ENCODE measurements around the gene SLC35G6. TPM values are rescaled to one million over a fixed set of nuclear protein-coding genes. Genes with fewer than 3 reads are reported as not detected.
"Not testable (repeated sequence)": the region's sequence is repeated elsewhere in the genome, so short reads cannot be mapped to it uniquely, and the experiment has no call there.

Gene SLC35G6
- total RNA-seq, 4 donors from 2014 or later = not detected

DNA sequence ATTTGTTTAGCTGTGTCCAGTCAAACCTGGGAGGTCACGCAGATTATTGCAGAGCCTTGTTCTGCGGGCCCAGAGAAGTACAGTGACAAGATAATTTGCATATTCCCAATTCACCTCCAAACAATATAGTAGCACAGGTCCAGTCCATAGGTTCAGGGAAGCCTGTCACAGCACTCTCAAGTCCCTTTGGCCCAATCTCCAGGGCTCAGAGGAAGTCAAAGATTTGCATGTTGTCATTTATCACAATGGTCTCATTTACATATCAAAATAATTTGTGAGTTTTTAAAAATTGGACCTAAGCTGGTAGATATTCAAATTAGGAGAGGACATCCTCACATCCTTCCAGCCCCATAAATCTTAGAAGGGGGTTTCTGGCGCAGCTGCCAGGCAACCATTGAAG is 13.7 kb upstream of the SLC35G6 start:
- ATAC-seq (ENCODE audit: low FRiP score) = no peak
- TF ChIP-seq, protein P1, sequence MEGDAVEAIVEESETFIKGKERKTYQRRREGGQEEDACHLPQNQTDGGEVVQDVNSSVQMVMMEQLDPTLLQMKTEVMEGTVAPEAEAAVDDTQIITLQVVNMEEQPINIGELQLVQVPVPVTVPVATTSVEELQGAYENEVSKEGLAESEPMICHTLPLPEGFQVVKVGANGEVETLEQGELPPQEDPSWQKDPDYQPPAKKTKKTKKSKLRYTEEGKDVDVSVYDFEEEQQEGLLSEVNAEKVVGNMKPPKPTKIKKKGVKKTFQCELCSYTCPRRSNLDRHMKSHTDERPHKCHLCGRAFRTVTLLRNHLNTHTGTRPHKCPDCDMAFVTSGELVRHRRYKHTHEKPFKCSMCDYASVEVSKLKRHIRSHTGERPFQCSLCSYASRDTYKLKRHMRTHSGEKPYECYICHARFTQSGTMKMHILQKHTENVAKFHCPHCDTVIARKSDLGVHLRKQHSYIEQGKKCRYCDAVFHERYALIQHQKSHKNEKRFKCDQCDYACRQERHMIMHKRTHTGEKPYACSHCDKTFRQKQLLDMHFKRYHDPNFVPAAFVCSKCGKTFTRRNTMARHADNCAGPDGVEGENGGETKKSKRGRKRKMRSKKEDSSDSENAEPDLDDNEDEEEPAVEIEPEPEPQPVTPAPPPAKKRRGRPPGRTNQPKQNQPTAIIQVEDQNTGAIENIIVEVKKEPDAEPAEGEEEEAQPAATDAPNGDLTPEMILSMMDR (IDR thresholded peaks at IDR 0.05) = no peak
- no peak for DNase-seq (ENCODE audit: low spot score)

DNA sequence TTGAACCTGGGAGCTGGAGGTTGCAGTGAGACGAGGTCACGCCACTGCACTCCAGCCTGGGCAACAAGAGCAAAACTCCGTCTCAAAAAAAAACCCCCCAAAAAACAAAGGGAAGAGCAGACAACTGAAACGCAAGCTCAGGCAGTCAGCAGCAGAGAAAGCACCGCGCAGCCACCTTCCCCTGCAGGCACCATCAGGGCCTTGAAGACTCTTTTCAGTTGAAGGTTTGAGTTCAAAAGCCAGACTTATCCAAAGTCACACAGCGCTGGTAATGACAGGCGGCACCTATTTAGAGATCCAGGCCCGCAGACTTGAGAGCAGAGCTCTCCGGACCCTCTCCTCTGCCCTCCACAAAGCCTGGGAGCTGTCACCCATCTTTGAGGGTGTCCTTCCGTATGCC is 13.0 kb upstream of the SLC35G6 start:
- DNase-seq (ENCODE audit: low spot score) (no peak), ATAC-seq (ENCODE audit: low FRiP score) (no peak)
- TF ChIP-seq, protein P1 (IDR thresholded peaks at IDR 0.05) = no peak

DNA sequence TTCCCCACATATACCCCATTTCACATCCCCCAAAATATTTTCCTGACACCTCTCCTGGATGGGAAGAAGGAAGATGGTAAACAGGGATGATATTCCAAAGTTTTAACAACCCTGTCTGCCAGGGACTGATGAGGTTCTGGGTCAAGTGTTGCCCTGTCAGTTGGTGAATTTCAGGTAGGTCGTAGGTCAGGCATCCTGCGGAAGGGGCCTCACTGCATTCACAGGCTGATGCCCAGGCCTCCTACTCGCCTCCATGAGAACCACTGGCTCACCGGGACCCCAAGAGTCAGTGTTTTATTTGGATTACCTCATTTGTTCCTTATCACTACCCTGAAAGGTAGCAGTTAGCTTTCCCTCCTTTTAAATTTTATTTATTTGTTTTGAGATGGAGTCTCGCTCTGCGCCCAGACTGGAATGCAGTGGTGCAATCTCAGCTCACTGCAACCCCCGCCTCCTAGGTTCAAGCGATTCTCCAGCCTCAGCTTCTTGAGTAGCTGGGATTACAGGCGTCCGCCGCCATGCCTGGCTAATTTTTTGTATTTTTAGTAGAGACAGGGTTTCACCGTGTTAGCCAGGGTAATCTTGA is 12.3 kb upstream of the SLC35G6 start:
- DNase-seq (ENCODE audit: low spot score) (no peak), ATAC-seq (ENCODE audit: low FRiP score) (no peak)
- TF ChIP-seq, protein P1 (IDR thresholded peaks at IDR 0.05) = no peak

DNA sequence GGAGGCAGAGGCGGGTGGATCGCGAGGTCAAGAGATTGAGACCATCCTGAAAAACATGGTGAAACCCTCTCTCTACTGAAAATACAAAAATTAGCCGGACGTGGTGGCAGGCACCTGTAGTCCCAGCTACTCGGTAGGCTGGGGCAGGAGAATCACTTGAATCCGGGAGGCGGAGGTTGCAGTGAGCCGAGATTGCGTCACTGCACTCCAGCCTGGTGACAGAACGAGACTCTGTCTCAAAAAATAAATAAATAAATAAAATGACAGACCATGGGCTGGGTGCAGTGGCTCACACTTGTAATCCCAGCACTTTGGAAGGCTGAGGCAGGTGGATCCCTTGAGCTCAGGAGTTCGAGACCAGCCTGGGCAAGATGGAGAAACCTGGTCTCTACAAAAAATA is 11.4 kb upstream of the SLC35G6 start:
- DNase-seq (ENCODE audit: low spot score); ATAC-seq (ENCODE audit: low FRiP score): not testable (repeated sequence)

DNA sequence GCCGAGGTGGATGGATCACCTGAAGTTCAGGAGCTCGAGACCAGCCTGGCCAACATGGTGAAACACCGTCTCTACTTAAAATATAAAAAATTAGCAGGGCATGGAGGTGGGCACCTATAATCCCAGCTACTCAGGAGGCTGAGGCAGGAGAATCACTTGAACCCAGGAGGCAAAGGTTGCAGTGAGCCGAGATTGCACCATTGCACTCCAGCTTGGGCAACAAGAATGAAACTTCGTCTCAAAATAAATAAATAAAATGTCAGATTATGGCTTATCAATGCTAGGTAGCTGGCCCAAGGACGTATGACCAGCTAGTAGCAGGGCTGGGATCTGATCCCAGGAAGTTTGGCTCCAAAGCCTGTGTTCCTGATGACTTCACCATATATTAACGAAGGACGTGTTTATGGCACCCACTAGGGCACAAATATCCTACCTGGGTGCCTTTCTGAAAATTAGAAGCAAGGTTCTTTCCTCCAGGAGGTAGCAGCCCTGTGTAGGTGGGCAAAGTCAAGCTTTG is 10.7 kb upstream of the SLC35G6 start:
- not testable (repeated sequence) for ATAC-seq (ENCODE audit: low FRiP score)

DNA sequence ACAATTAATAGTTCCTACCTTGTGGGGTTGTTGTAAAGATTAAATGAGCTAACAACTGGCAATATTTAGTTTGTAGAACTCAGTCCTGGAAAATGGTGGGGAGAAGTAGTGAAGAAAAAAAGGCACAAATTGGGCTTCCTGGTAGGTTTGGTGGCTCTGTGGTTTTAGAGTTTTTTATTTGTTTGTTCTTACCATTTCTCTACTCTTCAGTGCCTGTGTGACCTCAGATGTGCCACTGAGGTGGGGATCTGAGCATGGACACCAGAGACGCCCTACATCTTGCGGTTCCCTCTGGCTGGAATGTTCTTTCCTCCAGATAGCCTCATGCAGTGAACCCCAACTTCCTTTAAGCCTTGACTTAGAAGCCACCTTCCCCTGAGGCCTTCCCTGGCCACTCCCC is 9.5 kb upstream of the SLC35G6 start:
- TF ChIP-seq, protein P1 (IDR thresholded peaks at IDR 0.05) = no peak
- no peak for ATAC-seq (ENCODE audit: low FRiP score)
- no peak for DNase-seq (ENCODE audit: low spot score)

More for the DNA sequence above, 10.7 kb upstream of the SLC35G6 start:
- not testable (repeated sequence) for DNase-seq (ENCODE audit: low spot score)

DNA sequence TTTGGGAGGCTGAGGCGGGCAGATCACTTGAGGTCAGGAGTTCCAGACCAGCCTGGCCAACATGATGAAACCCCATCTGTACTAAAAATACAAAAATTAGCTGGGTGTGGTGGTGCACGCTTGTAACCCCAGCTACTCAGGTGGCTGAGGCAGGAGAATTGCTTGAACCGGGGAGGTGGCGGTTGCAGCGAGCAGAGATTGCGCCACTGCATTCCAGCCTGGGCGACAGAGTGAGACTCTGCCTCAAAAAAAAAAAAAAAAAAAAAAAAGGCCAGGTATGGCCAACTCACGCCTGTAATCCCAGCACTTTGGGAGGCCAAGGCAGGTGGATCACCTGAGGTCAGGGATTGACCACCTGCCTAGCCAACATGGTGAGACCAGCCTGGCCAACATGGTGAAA is 6.5 kb upstream of the SLC35G6 start:
- not testable (repeated sequence) for DNase-seq (ENCODE audit: low spot score); ATAC-seq (ENCODE audit: low FRiP score)

DNA sequence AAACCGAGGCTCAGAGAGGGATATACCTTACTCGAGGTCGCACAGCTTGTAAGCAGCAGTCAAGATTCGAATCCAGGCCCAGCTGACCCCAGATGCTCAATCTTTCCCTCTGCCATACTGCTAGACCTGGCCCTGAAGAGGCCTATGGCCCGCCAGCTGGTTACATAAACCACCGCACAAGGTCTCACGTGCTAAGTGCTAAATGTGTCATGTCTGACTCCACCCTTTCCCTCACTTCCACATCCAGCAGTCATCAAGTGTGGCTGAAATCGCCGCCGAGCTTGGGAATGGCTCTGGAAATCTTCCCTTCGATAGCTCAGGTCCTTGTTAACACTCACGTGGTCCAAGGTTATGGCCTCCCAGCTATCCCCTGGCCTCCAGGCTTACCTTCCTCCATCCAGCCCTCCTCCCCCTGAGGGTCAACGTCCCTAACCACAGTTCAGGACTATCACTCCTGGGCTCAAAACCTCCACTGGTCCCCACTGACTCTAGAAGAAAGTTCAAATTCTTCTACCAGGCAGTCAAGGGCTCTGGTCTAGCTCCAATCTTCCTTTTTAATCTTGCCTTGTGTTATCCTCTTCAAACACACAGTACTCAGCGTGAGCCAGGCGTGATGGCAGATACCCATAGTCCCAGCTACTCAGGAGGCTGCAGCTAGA is 5.4 kb upstream of the SLC35G6 start:
- no peak for ATAC-seq (ENCODE audit: low FRiP score)
- no peak for DNase-seq (ENCODE audit: low spot score)

More for the DNA sequence above, 5.4 kb upstream of the SLC35G6 start:
- TF ChIP-seq, protein P1 (IDR thresholded peaks at IDR 0.05) = no peak

Data from omental fat pad (tissue), 4 donors.